SW480 (cell line): ENCODE data around the gene ZNF746.

Experiments
- DNase-seq: peaks from one replicate; pipeline ENCODE4 v3.0.0-alpha.2; 2016; ENCODE audit warnings: low spot score

Gene ZNF746

GRCh38 chr7:149490083-149490760 lies 7.4 kb downstream of the ZNF746 start:
- no peak for DNase-seq

- DNase-seq, result no peak
Observed at GRCh38 chr7:149489391-149490024, 8.1 kb downstream of the ZNF746 start.

- DNase-seq, result no peak
Observed at GRCh38 chr7:149479568-149479967, 18.0 kb downstream of the ZNF746 start.

GRCh38 chr7:149478754-149479153 lies 18.9 kb downstream of the ZNF746 start:
- DNase-seq, result no peak

DNA sequence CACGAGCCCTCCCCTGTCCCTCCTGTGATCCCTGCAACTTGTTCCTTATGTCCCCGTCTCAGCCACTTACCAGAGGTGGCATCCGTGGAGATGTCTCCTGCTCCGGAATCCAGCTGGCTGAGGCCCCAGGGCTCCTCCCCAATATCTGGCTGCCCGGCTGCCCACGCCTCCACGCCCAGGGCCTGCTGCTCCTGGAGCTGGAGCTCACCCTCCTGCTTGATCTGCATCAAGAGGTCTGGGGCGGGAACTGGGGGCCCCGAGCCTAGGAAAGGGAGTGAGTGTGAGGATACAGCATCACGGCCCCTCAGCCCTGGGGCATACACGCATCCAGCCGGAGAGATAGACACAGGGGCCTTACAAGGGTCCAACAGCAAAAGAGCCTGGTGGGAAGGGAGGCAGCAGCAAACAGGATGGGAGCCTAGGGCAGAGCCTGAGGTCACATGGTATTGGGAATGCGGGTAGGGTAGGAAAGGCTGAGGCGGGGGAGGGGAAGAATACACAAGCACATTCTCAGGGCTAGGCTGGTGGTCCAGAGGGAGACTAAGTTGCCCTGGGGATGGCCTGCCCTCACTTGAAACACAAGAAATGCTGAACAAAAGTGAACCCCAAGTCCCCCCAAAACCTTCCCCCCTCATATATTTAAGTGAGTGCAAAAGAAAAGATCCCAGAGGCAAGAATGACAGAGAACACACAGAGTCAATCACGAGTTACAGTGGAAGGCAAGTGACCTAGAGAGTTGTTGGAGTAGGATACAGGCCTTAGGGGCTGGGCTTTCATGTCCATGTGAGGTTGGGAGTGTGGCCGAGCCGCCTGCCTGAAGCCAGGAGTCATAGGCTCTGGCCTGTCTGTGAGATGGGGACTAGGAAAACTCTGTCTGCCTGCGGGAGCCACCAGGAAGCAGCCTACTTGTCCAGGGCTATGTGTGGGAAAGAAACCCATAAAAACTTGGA lies 19.8 kb downstream of the ZNF746 start:
- DNase-seq, result no peak

- no peak for DNase-seq
Observed at GRCh38 chr7:149476791-149477190, 20.8 kb downstream of the ZNF746 start.

DNA sequence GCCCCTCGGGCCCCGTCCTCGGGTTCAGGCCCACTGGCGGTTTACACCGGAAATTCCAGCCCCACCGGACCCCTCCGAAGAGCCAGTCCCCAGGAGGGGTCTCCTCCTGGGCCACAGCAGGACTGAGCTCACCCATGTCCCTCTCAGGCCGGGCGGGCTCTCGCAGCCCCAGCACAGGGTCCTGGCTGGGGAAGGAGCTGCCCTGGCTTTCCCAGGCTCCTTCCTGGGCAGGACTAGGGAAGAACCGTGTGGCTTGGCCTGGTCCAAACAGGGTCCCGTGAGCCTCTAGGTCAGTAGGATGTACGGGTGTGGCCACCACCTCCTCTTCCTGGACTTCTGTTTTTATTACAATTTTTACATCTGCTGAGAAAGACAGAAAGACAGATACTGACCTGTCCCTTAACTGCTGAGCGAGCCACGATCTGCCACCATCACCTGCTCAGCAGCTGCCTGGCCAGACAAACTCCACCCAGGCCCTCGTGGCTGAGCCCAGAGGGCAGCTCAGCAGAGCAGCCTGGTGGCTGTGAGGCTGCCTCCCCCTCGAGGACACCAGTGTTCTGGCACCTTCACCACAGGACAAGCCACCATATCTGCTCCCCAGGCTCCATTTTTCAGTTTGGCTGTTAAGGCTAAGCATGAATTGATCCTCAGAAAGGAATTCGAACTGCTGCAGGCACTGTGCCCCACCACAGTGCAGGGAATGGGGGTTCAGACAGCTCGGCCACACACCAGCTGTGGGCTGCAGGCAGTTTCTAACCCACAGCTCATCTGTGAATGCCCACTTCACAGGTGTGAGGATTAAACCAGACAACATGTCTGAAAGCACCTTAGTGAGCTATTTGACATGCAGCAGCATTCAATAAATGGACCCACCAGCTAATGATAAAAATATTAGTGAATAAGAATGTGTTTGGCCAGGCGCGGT lies 22.2 kb downstream of the ZNF746 start:
- DNase-seq, result no peak

DNA sequence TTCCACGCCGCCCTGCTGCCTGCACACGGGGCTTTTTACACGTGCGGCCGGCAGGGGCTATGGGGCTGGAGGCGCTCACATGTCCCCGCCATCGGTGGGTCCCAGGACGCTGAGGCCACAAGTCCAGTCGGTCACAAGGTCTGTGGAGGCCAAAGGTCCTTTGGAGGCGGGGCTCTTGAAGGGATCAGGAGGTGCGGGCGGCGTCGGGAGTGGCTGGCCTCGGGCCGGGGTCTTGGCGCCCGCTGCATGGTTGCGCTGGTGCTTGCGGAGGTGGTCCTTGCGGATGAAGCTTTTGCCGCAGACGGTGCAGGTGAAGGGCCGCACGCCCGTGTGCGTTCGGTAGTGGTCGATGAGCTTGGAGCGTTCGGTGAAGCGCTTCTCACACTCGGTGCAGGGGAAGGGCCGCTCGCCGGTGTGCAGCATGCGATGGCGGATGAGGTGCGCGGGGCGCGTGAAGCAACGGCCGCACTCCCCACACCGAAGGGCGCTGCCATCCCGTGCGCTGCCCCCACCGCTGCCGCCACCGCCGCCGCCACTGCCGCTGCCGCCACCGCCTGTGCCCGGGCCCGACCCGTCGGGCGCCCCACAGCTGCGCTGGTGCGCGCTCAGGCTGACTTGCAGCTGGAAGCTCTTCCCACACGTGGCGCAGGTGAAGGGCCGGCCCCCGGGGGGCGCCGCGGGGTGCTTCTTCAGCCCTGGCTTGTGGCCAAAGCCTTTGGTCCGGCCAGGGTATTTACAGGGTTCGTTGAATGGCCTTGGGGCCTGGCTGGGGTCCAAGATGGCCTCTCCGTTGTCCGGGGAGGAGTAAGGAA lies 23.1 kb downstream of the ZNF746 start:
- no peak for DNase-seq

DNA sequence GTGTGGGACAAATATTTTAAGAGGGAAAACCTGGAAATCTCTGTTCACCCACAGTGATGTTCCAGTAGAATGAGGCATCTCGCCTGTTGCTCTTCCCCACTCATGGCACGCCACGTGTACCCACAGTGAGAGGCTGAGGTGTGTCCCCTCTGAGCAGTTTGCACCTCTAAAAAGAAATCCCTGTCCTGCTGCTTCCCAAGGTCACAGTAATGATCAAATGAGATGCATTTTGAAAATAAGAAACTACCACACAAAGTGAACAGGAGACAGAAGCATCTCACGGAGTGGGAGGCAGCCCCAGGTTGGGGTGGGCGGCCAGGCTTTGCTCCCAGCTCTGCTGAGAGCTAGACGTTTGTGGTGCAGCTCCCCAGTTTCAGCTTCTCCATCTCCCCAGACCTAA lies 24.4 kb downstream of the ZNF746 start:
- DNase-seq, result no peak

DNA sequence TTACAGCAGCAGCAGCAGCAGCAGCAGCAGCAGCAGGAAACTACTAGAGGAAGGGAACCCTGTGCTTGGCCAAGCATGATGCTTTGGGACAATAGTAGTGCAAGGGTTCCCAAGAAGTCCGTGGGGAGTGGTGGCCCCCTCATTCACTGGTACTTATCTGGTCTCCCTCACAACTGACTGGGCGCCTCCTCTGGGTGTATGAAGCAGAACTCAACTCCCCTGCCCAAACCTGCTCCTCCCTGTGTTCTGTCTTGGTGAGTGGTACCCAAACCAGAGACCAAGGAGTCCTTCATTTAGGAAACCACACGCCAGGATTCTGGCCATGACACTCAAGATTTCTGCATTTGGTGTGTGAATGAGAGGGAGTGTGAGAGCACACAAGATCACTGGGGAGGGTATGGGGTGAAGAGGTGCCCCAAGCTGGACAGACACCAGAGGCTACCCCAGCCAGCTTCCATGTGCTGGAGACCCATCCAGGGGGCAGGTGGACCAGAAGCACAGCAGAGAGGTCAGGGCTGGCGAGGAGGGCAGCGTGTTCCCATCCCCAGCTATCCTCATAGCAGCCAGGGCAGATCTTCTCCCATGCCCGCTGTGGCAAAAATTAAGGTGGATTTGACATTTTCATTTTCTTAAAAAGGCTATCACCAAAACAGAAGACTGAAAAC lies 26.2 kb downstream of the ZNF746 start:
- no peak for DNase-seq

- DNase-seq, result no peak
Observed at GRCh38 chr7:149469806-149470205, 27.8 kb downstream of the ZNF746 start.

- DNase-seq, result no peak
Observed at GRCh38 chr7:149468208-149468607, 29.4 kb downstream of the ZNF746 start.

GRCh38 chr7:149467321-149467859 lies 30.2 kb downstream of the ZNF746 start:
- no peak for DNase-seq

DNA sequence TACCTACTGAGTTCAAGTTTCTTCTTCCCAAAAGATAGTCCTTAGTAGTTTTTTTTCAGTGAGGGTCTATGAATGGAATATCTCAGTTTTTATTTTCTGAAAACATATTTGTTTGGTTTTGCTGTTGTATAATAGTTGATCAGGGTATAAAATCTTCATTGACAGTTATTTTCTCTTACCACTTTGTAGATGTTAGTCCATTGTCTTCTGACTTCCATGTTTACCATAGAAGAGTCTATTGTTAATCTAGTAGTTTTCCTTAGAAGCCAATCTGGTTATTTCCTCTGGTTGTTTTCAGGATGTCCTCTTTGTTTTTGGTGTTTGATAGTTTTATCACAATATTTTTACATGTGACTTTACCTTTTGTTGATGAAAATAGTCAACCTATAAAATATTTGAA lies 31.2 kb downstream of the ZNF746 start:
- DNase-seq, result no peak

GRCh38 chr7:149463500-149464161 lies 34.0 kb downstream of the ZNF746 start:
- no peak for DNase-seq

DNA sequence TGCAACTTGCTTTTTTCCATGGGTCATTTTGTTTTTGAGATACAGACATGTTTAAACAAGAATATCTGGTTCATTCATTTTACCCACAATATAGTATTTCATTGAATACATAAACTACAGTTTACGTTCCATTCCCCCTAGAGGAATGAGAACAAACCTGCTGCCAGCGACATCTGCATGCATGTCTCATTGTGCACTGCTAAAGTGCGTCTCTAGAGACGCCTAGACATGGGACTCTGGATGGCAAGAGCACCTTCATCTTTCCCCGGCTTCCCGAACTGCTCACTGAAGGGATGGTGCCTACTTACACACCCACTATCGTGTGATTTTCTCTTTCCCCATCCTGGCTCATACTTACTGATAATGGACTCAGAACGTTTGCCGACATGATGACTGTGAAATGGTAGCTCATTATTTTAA lies 35.5 kb downstream of the ZNF746 start:
- no peak for DNase-seq

GRCh38 chr7:149460493-149461277 lies 36.9 kb downstream of the ZNF746 start, which contains the start of gene ZNF777:
ZNF777 (minus strand) TSS chr7:149461062; CDS start chr7:149456022, 5,040 bp downstream.
- DNase-seq, result peak; percentile 89
